Right cardiac atrium (tissue), 5 donors: Measurements from ENCODE around the gene NNAT. TPM values are rescaled to one million over a fixed set of nuclear protein-coding genes. Genes with fewer than 3 reads are reported as not detected.
"Not testable (repeated sequence)": the region's sequence is repeated elsewhere in the genome, so short reads cannot be mapped to it uniquely, and the experiment has no call there.

ENCODE experiments used
- ATAC-seq, 2 donors: fragments of 200-7000 bp; cut with Tn5 transposase; one replicate each; pipeline versions ENCODE4 v1.8.0 to v1.9.1; 2020; ENCODE audit warnings: moderate library complexity in 2 of 2, mild to moderate bottlenecking in 1 of 2
- DNase-seq, 3 donors: peaks; one replicate each; pipeline ENCODE4 v3.0.0-alpha.2; 2020
- H3K27ac ChIP-seq: one replicate; pipeline ENCODE4 v1.5.1; 2013; ENCODE audit warnings: mild to moderate bottlenecking, low read length, control low read depth, moderate library complexity
- H3K27me3 ChIP-seq: one replicate; pipeline ENCODE4 v1.6.1; 2013; ENCODE audit not compliant: control insufficient read depth, insufficient read depth
- H3K4me1 ChIP-seq: one replicate; pipeline ENCODE4 v1.6.1; 2013; ENCODE audit warnings: low read length; ENCODE audit not compliant: control insufficient read depth, insufficient read depth
- H3K4me3 ChIP-seq: one replicate; pipeline ENCODE4 v1.5.1; 2013; ENCODE audit warnings: low read length, control low read depth
- H3K9me3 ChIP-seq: one replicate; pipeline ENCODE4 v1.6.1; 2013; ENCODE audit warnings: low read length; ENCODE audit not compliant: control insufficient read depth
- WGBS: extraction: QIAGEN DNeasy Blood & Tissue Kit; methylation state at CpG from one replicate; pipeline ENCODE4 v1.1.7; 2013; 5-methylcytosine and 5-hydroxymethylcytosine counted together
- intact Hi-C, 4 donors: fragments of 100-400 bp; cut with DNase I; formaldehyde crosslinking; loops; one replicate each; pipeline versions ENCODE4 v1.11.0 to v1.14.0; 2022 to 2023
- long read RNA-seq, 4 donors: library from polyadenylated mRNA; unstranded; transcript quantifications; one replicate each; pipeline ENCODE4 v2.0.0, GENCODE V29; 2020 to 2021
- polyA plus RNA-seq: library from polyadenylated mRNA; stranded (reverse); fragments of 200-250 nt; gene quantifications from one replicate; pipeline ENCODE4 v1.2.3, GENCODE V29; 2013
- total RNA-seq, 4 donors: library from RNA; stranded (reverse); fragmentation: NEBNext Ultra II Directional; extraction: Animal tissue kit (Norgen Biotek cat#: 25700); gene quantifications; one replicate each; pipeline ENCODE4 v1.2.1, GENCODE V29; 2021
- donor health status: healthy with polysubstance abuse.
- donor health status: DM: no; HTN: yes; CAD: no.
- donor health status: DM: no; HTN: no; CAD: no.
- donor health status: DM: no; HTN: yes; CAD: no; lungs with severe emphysema.
- donor health status: DM: yes; HTN: yes; CAD: no.

Gene NNAT, protein sequence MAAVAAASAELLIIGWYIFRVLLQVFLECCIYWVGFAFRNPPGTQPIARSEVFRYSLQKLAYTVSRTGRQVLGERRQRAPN
- total RNA-seq (1 to 10 TPM in 1 of 4 donors, under 1 TPM in 2, not detected in 1; 0.60 to 1.1 (median 0.82) TPM), polyA plus RNA-seq (1.2 TPM)
- long read RNA-seq, donor 1, partial matches to known transcripts = 0 of 6 reads
- long read RNA-seq, donor 1, other reads (novel, unspliced or antisense) = 6 of 6 reads
- long read RNA-seq, donor 2, partial matches to known transcripts = 0 of 4 reads
- long read RNA-seq, donor 2, other reads (novel, unspliced or antisense) = 4 of 4 reads
- long read RNA-seq, donor 3, partial matches to known transcripts = 0 of 4 reads
- long read RNA-seq, donor 3, other reads (novel, unspliced or antisense) = 4 of 4 reads
- long read RNA-seq, donor 4 = 0 reads

- ATAC-seq (no peak), DNase-seq (peak in 1 of 3 donors; percentile 59)
- Histone ChIP-seq H3K27me3 (no peaks in the 10 kb centered on the region), H3K4me3 (no peak within 1 kb of the TSS), H3K9me3 (no peaks in the 10 kb centered on the region), H3K27ac (no peak within 1 kb of the TSS), H3K4me1 (peaks cover 31% of the 10 kb centered on the region)
- WGBS = 73% methylated on average over 69 of the region's 69 CpGs
- intact Hi-C loops = loop anchor here in 1 of 4 donors (10.0 kb wide), 1 partner anchor 136 kb away; no protein-coding TSS in a partner anchor
These were observed at the start of gene NNAT for GRCh38 chr20:37521061-37521771. TSS of gene NNAT (plus strand) at chr20:37521250. CDS start at chr20:37521332, 82 bp downstream.

- H3K27ac ChIP-seq = no peak overlapping the region
- H3K4me3 ChIP-seq = no peak overlapping the region
- no peak for DNase-seq
- H3K4me1 ChIP-seq = no peaks in the 10 kb centered on the region
- H3K27me3 ChIP-seq = no peaks in the 10 kb centered on the region
- H3K9me3 ChIP-seq = no peaks in the 10 kb centered on the region
- no peak for ATAC-seq
- intact Hi-C loops = no loop called here
- 82% methylated on average over 7 of the region's 7 CpGs for WGBS
These were observed 49.3 kb upstream of the NNAT start for GRCh38 chr20:37471741-37472235.

DNA sequence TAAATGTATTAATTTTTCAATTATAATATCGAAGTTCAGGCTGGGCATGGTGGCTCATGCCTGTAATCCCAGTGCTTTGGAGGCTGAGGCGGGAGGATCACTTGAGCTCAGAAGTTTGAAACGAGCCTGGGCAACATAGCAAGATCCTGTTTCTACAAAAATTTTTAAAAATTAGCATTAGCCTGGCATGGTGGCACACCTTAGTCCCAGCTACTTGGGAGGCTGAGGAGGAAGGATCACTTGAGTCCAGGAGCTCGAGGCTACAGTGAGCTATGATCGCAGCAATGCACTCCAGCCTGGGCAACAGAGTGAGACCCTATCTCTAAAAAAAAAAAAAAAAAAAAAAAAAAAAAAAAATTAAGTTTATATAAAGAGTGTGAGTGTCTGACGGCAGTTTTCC is 48.6 kb upstream of the NNAT start:
- intact Hi-C loops, ATAC-seq, H3K27ac ChIP-seq, H3K9me3 ChIP-seq, H3K27me3 ChIP-seq, H3K4me3 ChIP-seq, DNase-seq, H3K4me1 ChIP-seq: not testable (repeated sequence)
- 90% methylated on average over 6 of the region's 6 CpGs for WGBS

DNA sequence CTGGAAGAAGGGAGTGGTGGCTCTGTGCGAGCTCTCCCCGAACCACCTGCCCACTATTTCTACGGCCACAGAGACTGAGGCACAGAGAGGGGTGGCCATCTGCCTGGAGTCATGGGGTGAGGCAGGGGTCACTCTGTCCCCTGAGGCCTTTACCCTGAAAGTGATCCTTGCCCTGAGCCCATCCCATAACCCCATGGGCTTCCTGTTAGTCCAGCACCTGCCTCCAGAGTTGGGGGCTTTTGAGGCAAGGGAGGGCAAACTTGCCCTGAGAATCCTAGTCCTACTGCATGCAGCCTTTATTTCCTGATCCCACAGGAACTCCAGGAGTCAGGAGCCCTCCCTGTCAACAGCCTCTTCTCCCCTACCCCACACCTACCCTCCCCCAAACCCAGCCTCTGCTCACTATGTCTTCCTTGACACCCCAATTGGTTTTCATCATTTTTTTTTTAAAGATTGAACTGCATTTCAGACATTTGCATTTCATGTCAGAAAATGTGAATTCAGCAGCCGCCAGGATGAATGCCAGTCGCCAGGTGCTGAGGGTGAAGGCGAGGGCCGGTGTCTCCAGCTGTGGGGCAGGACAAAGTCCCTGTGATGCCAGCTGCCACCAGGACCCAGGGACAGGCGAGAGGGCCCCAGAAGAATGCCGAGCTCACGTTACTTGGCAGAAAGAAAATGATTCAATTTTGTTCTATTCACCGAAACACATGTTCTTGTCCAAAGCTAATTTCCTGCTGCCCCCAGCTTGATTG is 47.6 kb upstream of the NNAT start:
- ATAC-seq = no peak
- no peaks in the 10 kb centered on the region for H3K4me1 ChIP-seq
- H3K27ac ChIP-seq = no peak overlapping the region
- 82% methylated on average over 11 of the region's 11 CpGs for WGBS
- H3K9me3 ChIP-seq = no peaks in the 10 kb centered on the region
- no peaks in the 10 kb centered on the region for H3K27me3 ChIP-seq
- H3K4me3 ChIP-seq = no peak overlapping the region
- DNase-seq = peak in 1 of 3 donors; percentile 36
- intact Hi-C loops = no loop called here

GRCh38 chr20:37474386-37474785 is 46.7 kb upstream of the NNAT start:
- DNase-seq (no peak), ATAC-seq (no peak)
- H3K4me1 ChIP-seq = no peaks in the 10 kb centered on the region
- 84% methylated on average over 4 of the region's 4 CpGs for WGBS
- H3K4me3 ChIP-seq = no peak overlapping the region
- H3K9me3 ChIP-seq = no peaks in the 10 kb centered on the region
- H3K27me3 ChIP-seq = no peaks in the 10 kb centered on the region
- intact Hi-C loops = no loop called here
- no peak overlapping the region for H3K27ac ChIP-seq

DNA sequence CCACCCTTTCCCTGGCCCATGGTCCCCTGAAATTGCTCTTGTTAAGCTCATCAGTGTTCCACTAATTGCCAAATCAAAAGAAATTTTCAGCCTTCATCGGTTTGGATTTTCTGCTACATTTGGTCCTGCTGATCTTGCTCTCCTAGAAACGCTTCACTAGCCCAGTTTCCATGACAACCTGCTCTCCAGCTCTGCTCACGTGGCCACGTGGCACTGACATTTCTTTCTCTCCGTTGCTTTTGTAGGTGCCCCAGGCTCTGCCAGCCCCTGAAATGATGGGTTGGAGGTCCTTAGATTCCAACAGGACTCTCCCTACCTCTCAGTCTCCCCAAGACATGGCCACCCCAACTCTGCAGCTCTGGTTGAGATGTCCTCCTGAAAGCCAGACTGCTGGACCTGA is 45.8 kb upstream of the NNAT start:
- no peak for DNase-seq
- Histone ChIP-seq H3K9me3 (no peaks in the 10 kb centered on the region), H3K27me3 (no peaks in the 10 kb centered on the region), H3K4me1 (no peaks in the 10 kb centered on the region), H3K4me3 (no peak overlapping the region), H3K27ac (no peak overlapping the region)
- WGBS = 79% methylated on average over 5 of the region's 5 CpGs
- intact Hi-C loops = no loop called here
- no peak for ATAC-seq

DNA sequence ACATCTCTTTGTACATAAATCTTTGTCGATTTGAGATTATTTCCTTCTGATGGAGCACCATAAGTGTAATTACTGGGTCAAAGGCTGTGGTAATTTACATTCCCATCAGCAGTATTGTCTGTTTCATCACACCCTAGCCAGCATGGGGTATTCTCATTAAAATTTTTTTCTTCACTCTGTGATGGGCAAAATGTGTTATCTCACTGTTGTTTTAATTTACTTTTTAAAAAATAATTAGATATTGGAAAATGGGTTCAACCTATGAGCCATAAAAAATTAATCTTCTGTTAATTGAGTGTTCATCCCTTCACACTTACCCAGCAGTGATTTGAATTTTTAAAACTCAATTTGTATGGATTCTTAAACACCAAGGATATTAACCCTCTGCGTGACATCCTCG is 44.0 kb upstream of the NNAT start:
- DNase-seq (no peak), ATAC-seq (no peak)
- H3K27me3 ChIP-seq = no peaks in the 10 kb centered on the region
- H3K27ac ChIP-seq = no peak overlapping the region
- no peaks in the 10 kb centered on the region for H3K9me3 ChIP-seq
- intact Hi-C loops = no loop called here
- H3K4me3 ChIP-seq = no peak overlapping the region
- H3K4me1 ChIP-seq = no peaks in the 10 kb centered on the region
- 78% methylated on average over 3 of the region's 3 CpGs for WGBS

DNA sequence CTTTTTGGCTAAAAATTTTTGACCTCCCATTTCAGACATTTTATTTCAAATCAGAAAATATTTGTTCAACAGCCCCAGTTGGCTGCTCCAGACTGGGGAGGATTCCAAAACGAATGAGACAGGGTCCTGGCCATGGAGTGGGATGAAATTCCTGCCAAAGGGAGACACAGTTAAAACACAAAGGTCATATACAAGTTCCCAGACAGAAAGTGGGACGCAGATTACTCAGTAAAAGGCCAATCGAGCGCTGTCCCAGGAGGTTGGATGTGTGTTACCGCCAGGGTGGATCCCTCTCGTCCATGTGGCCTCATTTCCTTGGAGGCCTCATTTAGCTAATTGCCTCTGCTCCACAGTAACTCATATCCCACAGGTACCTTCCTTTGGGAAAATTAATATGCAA is 41.8 kb upstream of the NNAT start:
- Histone ChIP-seq H3K9me3 (no peaks in the 10 kb centered on the region), H3K27me3 (no peaks in the 10 kb centered on the region), H3K4me1 (no peaks in the 10 kb centered on the region), H3K27ac (no peak overlapping the region), H3K4me3 (no peak overlapping the region)
- ATAC-seq (peak; percentile 72 to 73), DNase-seq (peak; percentile 52 to 70 (median 54))
- WGBS = 51% methylated on average over 6 of the region's 6 CpGs
- intact Hi-C loops = no loop called here

DNA sequence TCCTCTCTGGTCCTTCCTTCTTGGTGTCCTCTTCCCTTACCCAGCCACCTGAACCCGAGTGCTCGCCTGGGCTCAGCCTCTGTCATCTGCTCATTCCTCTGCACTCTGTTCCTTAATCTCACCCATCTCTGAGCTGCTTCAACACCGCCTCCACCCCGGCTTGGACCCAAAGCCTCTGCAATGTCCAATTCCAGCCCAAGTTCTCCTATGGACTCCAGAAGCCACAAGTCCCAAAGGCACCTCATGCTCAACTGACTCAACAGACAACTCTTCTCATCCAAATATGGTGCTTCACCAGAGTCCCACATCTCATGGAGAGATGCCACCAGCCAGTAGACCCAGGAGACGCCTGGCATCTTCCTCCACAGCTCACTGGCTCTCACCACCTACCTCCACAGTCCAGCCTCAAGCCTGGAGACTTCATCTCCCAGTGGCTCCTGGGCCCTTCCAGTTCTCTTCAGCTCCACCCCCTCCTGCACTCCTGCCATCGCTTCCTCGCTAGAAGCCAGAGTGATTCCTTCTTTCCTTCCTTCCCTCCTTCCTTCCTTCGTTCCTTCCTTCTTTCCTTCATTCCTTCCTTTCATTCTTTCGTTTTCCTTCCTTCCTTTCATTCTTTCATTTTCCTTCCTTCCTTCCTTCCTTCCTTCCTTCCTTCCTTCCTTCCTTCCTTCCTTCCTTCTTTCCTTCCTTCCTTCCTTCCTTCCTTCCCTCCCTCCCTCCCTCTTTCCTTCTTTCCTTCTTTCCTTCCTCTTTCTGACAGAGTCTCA is 40.9 kb upstream of the NNAT start:
- H3K27me3 ChIP-seq = no peaks in the 10 kb centered on the region
- H3K9me3 ChIP-seq = no peaks in the 10 kb centered on the region
- H3K27ac ChIP-seq = no peak overlapping the region
- H3K4me1 ChIP-seq = no peaks in the 10 kb centered on the region
- H3K4me3 ChIP-seq = no peak overlapping the region
- intact Hi-C loops = no loop called here
- 80% methylated on average over 9 of the region's 9 CpGs for WGBS
- ATAC-seq (peak; percentile 49 to 57), DNase-seq (peak in 2 of 3 donors; percentile 53 to 60)

DNA sequence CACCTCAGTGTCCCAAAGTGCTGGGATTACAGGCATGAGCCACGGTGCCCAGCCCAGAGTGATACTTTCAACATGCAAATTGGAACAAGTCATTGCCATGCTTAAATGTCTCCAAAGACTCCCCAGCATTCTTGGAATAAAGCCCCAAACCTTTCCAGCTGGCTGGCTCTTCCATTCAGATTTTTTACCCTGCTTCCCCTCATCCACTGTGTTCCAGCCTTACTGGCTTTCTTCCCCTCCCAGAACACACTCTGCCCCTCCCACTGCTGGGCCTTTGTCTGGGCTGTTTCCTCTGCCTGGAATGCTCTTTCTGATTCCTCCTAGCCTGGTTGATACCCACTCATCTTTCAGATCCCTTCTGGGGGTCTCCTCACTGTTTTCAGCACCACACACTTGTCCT is 40.1 kb upstream of the NNAT start:
- intact Hi-C loops = no loop called here
- Histone ChIP-seq H3K4me3 (no peak overlapping the region), H3K9me3 (no peaks in the 10 kb centered on the region), H3K4me1 (no peaks in the 10 kb centered on the region), H3K27ac (no peak overlapping the region), H3K27me3 (no peaks in the 10 kb centered on the region)
- ATAC-seq = peak; percentile 78 to 80
- peak; percentile 58 to 74 (median 61) for DNase-seq
- 65% methylated on average over 1 of the region's 1 CpG for WGBS
